ENCODE data around the gene KCNC3. TPM values are rescaled to one million over a fixed set of nuclear protein-coding genes. Genes with fewer than 3 reads are reported as not detected.

KCNC3 gene
- total and polyA plus RNA-seq, 2 of the 13 experiments (the other 11 are each of a cell fraction or from before 2014, with no cell fraction given) = 0.29 to 1.7 TPM

DNA sequence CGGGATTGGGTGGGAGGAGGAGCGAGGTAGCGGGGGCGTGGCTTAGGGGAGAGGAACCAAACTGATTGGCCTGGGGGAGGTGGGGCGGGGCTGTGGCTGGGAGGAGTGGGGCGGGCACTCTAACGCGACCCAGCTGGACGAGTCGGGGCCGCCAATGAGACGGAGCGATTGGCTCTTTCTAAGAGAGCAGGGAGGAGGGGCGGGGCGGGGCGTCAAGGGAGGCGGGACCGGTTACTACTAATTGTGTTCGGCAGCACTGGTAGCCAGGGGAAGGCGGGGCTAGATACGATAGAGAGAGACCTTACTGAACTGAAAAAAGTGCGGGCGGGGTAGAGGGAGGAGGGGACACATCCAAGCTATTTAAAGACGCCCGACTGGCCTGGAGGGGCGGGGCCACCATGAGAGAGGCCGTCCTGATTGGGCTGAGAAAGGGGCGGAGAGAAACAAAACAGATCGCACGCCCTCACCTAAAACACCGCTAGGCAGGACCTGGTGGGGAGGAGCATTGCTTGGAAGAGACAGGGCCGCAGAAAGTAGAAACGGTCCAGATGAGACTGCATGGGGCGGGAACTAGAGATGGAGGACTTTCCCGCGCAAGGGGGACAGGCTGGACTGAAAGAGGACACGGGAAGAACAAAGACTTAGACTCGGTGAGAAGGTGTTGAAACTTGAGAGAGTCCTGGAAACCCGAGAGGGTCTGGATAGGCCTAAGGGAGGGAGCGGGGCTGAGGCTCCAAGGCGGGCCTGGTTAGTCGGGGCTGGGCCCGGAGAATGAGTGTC, at the start of gene KCNC3 (continued):
- TF ChIP-seq ETV5 (CRISPR knock-in tag; IDR thresholded peaks at IDR 0.05; ENCODE audit: borderline replicate concordance) (no peak), ZNF136 (CRISPR knock-in tag; IDR thresholded peaks at IDR 0.05; ENCODE audit: low read depth) (no peak), ZNF776 (CRISPR knock-in tag; IDR thresholded peaks at IDR 0.05) (no peak), ZNF225 (CRISPR knock-in tag; IDR thresholded peaks at IDR 0.05) (no peak), CBX1 (IDR thresholded peaks at IDR 0.05; ENCODE audit: low read depth) (no peak), ZNF510 (CRISPR knock-in tag; IDR thresholded peaks at IDR 0.05; ENCODE audit: low read depth) (no peak), ZKSCAN8 (CRISPR knock-in tag; IDR thresholded peaks at IDR 0.05; ENCODE audit: borderline replicate concordance) (0 out of 2 replicates have a peak, but pooled peaks have one; percentile 42), SRF (IDR thresholded peaks at IDR 0.05; ENCODE audit: low read depth, low read length) (no peak), ZNF703 (CRISPR knock-in tag; IDR thresholded peaks at IDR 0.05; ENCODE audit: borderline replicate concordance) (no peak), ZC3H4 (CRISPR knock-in tag; IDR thresholded peaks at IDR 0.05; ENCODE audit: borderline replicate concordance) (no peak), YEATS2 (CRISPR knock-in tag; IDR thresholded peaks at IDR 0.05; ENCODE audit: borderline replicate concordance) (no peak), ZNF550 (CRISPR knock-in tag; IDR thresholded peaks at IDR 0.05; ENCODE audit: borderline replicate concordance) (no peak), ZFP90 (CRISPR knock-in tag; IDR thresholded peaks at IDR 0.05; ENCODE audit: borderline replicate concordance) (no peak), ZNF652 (CRISPR knock-in tag; IDR thresholded peaks at IDR 0.05; ENCODE audit: borderline replicate concordance, low read depth) (no peak), ARHGAP35 (CRISPR knock-in tag; IDR thresholded peaks at IDR 0.05; ENCODE audit: borderline replicate concordance) (no peak), RFX3 (CRISPR knock-in tag; IDR thresholded peaks at IDR 0.05) (no peak), ZNF484 (CRISPR knock-in tag; IDR thresholded peaks at IDR 0.05; ENCODE audit: borderline replicate concordance, low read depth) (no peak)
- TF ChIP-seq, protein P1, sequence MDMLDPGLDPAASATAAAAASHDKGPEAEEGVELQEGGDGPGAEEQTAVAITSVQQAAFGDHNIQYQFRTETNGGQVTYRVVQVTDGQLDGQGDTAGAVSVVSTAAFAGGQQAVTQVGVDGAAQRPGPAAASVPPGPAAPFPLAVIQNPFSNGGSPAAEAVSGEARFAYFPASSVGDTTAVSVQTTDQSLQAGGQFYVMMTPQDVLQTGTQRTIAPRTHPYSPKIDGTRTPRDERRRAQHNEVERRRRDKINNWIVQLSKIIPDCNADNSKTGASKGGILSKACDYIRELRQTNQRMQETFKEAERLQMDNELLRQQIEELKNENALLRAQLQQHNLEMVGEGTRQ (IDR thresholded peaks at IDR 0.05; ENCODE audit: low read depth, low read length) = no peak
- TF ChIP-seq, protein P1 (CRISPR knock-in tag; IDR thresholded peaks at IDR 0.05; ENCODE audit: borderline replicate concordance) = no peak
- TF ChIP-seq, protein P2, sequence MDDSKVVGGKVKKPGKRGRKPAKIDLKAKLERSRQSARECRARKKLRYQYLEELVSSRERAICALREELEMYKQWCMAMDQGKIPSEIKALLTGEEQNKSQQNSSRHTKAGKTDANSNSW (CRISPR knock-in tag; IDR thresholded peaks at IDR 0.05; ENCODE audit: borderline replicate concordance) = no peak
- TF ChIP-seq, protein P3, sequence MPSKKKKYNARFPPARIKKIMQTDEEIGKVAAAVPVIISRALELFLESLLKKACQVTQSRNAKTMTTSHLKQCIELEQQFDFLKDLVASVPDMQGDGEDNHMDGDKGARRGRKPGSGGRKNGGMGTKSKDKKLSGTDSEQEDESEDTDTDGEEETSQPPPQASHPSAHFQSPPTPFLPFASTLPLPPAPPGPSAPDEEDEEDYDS (CRISPR knock-in tag; IDR thresholded peaks at IDR 0.05) = peak; percentile 99
- TF ChIP-seq, protein P4, sequence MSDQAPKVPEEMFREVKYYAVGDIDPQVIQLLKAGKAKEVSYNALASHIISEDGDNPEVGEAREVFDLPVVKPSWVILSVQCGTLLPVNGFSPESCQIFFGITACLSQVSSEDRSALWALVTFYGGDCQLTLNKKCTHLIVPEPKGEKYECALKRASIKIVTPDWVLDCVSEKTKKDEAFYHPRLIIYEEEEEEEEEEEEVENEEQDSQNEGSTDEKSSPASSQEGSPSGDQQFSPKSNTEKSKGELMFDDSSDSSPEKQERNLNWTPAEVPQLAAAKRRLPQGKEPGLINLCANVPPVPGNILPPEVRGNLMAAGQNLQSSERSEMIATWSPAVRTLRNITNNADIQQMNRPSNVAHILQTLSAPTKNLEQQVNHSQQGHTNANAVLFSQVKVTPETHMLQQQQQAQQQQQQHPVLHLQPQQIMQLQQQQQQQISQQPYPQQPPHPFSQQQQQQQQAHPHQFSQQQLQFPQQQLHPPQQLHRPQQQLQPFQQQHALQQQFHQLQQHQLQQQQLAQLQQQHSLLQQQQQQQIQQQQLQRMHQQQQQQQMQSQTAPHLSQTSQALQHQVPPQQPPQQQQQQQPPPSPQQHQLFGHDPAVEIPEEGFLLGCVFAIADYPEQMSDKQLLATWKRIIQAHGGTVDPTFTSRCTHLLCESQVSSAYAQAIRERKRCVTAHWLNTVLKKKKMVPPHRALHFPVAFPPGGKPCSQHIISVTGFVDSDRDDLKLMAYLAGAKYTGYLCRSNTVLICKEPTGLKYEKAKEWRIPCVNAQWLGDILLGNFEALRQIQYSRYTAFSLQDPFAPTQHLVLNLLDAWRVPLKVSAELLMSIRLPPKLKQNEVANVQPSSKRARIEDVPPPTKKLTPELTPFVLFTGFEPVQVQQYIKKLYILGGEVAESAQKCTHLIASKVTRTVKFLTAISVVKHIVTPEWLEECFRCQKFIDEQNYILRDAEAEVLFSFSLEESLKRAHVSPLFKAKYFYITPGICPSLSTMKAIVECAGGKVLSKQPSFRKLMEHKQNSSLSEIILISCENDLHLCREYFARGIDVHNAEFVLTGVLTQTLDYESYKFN (CRISPR knock-in tag; conservative IDR thresholded peaks at IDR 0.05) = no peak; the same call in 1 of the 2 replicates
- TF ChIP-seq, protein P5, sequence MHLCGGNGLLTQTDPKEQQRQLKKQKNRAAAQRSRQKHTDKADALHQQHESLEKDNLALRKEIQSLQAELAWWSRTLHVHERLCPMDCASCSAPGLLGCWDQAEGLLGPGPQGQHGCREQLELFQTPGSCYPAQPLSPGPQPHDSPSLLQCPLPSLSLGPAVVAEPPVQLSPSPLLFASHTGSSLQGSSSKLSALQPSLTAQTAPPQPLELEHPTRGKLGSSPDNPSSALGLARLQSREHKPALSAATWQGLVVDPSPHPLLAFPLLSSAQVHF (CRISPR knock-in tag; IDR thresholded peaks at IDR 0.05) = no peak

Measured in HepG2 (cell line).